ENCODE data around the gene SYNC. TPM values are rescaled to one million over a fixed set of nuclear protein-coding genes. Genes with fewer than 3 reads are reported as not detected.
"Not testable (repeated sequence)": the region's sequence is repeated elsewhere in the genome, so short reads cannot be mapped to it uniquely, and the experiment has no call there.

SYNC gene
- total and polyA plus RNA-seq, 2 experiments from 2014 or later, result 6.8 to 9.0 TPM

- peak overlapping the region; percentile 60 for H3K27ac ChIP-seq
- WGBS (ENCODE audit: low lambda C conversion rate, missing lambda C conversion rate), result 69% methylated on average over 4 of the region's 4 CpGs
These were observed 11.7 kb upstream of the SYNC start for GRCh38 chr1:32714277-32714676.

GRCh38 chr1:32713081-32713480 lies 10.5 kb upstream of the SYNC start:
- peaks cover 18% of the 10 kb centered on the region for H3K4me1 ChIP-seq (ENCODE audit: insufficient read depth)
- WGBS (ENCODE audit: low lambda C conversion rate, missing lambda C conversion rate), result 89% methylated on average over 10 of the region's 10 CpGs
- no peaks in the 10 kb centered on the region for H3K36me3 ChIP-seq (replicated peaks; ENCODE audit: insufficient read depth, low read depth)
- H2AFZ ChIP-seq, result no peak overlapping the region
- no peaks in the 10 kb centered on the region for H3K79me2 ChIP-seq
- no peaks in the 10 kb centered on the region for H3K27me3 ChIP-seq
- H3K4me2 ChIP-seq, result no peak overlapping the region
- H4K20me1 ChIP-seq (ENCODE audit: insufficient read depth, poor library complexity, severe bottlenecking), result no peaks in the 10 kb centered on the region
- no peak overlapping the region for H3K4me3 ChIP-seq
- H3K27ac ChIP-seq, result no peak overlapping the region
- DNase-seq (ENCODE audit: low spot score), result no peak
- H3K9me3 ChIP-seq (ENCODE audit: low read depth), result no peaks in the 10 kb centered on the region
- H3K9me2 ChIP-seq (replicated peaks; ENCODE audit: insufficient read depth), result no peaks in the 10 kb centered on the region
- TF ChIP-seq EZH2phosphoT487 (IDR thresholded peaks at IDR 0.05; ENCODE audit: low read depth, severe bottlenecking, unreplicated experiment) (no peak), CTCF (IDR thresholded peaks at IDR 0.05; ENCODE audit: poor library complexity) (no peak), EZH2 (IDR thresholded peaks at IDR 0.05; ENCODE audit: borderline replicate concordance) (no peak)

More at GRCh38 chr1:32714277-32714676, 11.7 kb upstream of the SYNC start:
- H3K4me1 ChIP-seq (ENCODE audit: insufficient read depth), result peaks cover 18% of the 10 kb centered on the region
- H3K36me3 ChIP-seq (replicated peaks; ENCODE audit: insufficient read depth, low read depth), result no peaks in the 10 kb centered on the region
- no peaks in the 10 kb centered on the region for H3K9me2 ChIP-seq (replicated peaks; ENCODE audit: insufficient read depth)
- DNase-seq (ENCODE audit: low spot score), result peak; percentile 71
- H3K9me3 ChIP-seq (ENCODE audit: low read depth), result no peaks in the 10 kb centered on the region
- H2AFZ ChIP-seq, result no peak overlapping the region
- no peaks in the 10 kb centered on the region for H3K79me2 ChIP-seq
- H4K20me1 ChIP-seq (ENCODE audit: insufficient read depth, poor library complexity, severe bottlenecking), result no peaks in the 10 kb centered on the region
- TF ChIP-seq EZH2phosphoT487 (IDR thresholded peaks at IDR 0.05; ENCODE audit: low read depth, severe bottlenecking, unreplicated experiment), result no peak
- no peak for TF ChIP-seq EZH2 (IDR thresholded peaks at IDR 0.05; ENCODE audit: borderline replicate concordance)
- TF ChIP-seq CTCF (IDR thresholded peaks at IDR 0.05; ENCODE audit: poor library complexity), result no peak
- H3K4me3 ChIP-seq, result no peak overlapping the region
- H3K27me3 ChIP-seq, result no peaks in the 10 kb centered on the region
- no peak overlapping the region for H3K4me2 ChIP-seq

- 84% methylated on average over 4 of the region's 4 CpGs for WGBS (ENCODE audit: low lambda C conversion rate, missing lambda C conversion rate)
These were observed 8.7 kb upstream of the SYNC start for GRCh38 chr1:32711221-32711620.

GRCh38 chr1:32709476-32709875 lies 6.9 kb upstream of the SYNC start:
- H3K27ac ChIP-seq, result no peak overlapping the region
- H3K4me2 ChIP-seq, result no peak overlapping the region
- H3K4me1 ChIP-seq (ENCODE audit: insufficient read depth), result peaks cover under 1% of the 10 kb centered on the region
- H3K79me2 ChIP-seq, result no peaks in the 10 kb centered on the region
- no peak overlapping the region for H2AFZ ChIP-seq
- H3K4me3 ChIP-seq, result no peak overlapping the region
- H3K9me3 ChIP-seq (ENCODE audit: low read depth), result no peaks in the 10 kb centered on the region
- DNase-seq (ENCODE audit: low spot score), result no peak
- no peaks in the 10 kb centered on the region for H3K9me2 ChIP-seq (replicated peaks; ENCODE audit: insufficient read depth)
- no peaks in the 10 kb centered on the region for H3K36me3 ChIP-seq (replicated peaks; ENCODE audit: insufficient read depth, low read depth)
- 75% methylated on average over 5 of the region's 5 CpGs for WGBS (ENCODE audit: low lambda C conversion rate, missing lambda C conversion rate)
- H4K20me1 ChIP-seq (ENCODE audit: insufficient read depth, poor library complexity, severe bottlenecking), result no peaks in the 10 kb centered on the region
- H3K27me3 ChIP-seq, result no peaks in the 10 kb centered on the region
- TF ChIP-seq CTCF (IDR thresholded peaks at IDR 0.05; ENCODE audit: poor library complexity) (no peak), EZH2phosphoT487 (IDR thresholded peaks at IDR 0.05; ENCODE audit: low read depth, severe bottlenecking, unreplicated experiment) (no peak), EZH2 (IDR thresholded peaks at IDR 0.05; ENCODE audit: borderline replicate concordance) (no peak)

More at GRCh38 chr1:32711221-32711620, 8.7 kb upstream of the SYNC start:
- not testable (repeated sequence) for H3K27ac ChIP-seq; H3K27me3 ChIP-seq; H3K4me3 ChIP-seq; H3K9me2 ChIP-seq (replicated peaks; ENCODE audit: insufficient read depth); DNase-seq (ENCODE audit: low spot score); H3K9me3 ChIP-seq (ENCODE audit: low read depth); H2AFZ ChIP-seq; H4K20me1 ChIP-seq (ENCODE audit: insufficient read depth, poor library complexity, severe bottlenecking); H3K36me3 ChIP-seq (replicated peaks; ENCODE audit: insufficient read depth, low read depth); H3K4me2 ChIP-seq; H3K79me2 ChIP-seq
- peaks cover 11% of the 10 kb centered on the region for H3K4me1 ChIP-seq (ENCODE audit: insufficient read depth)
